Caco-2 (cell line): ENCODE results near the gene LMBR1L. TPM values are rescaled to one million over a fixed set of nuclear protein-coding genes. Genes with fewer than 3 reads are reported as not detected.
"Not testable (repeated sequence)": the region's sequence is repeated elsewhere in the genome, so short reads cannot be mapped to it uniquely, and the experiment has no call there.

Experiments
- BruUV-seq: library from RNA; stranded (reverse); fragments of 400-500 nt; replicated peaks from 2 replicates; lab custom pipeline; 2021; lab: Mats Ljungman, UMichigan
- CTCF ChIA-PET: fragments of 300-600 bp; sonication (Branson Sonifier 250); formaldehyde crosslinking; loops from one replicate; lab custom pipeline; 2022; ENCODE audit warnings: antibody characterized with exemption; lab: Charles Lee
- POLR2A ChIA-PET: fragments of 300-600 bp; sonication (Branson Sonifier 250); formaldehyde crosslinking; loops from one replicate; lab custom pipeline; 2022; ENCODE audit warnings: antibody characterized with exemption; lab: Charles Lee
- DNase-seq, 2 experiments: peaks; one replicate each; pipeline versions ENCODE4 v3.0.0 to v3.0.0-alpha.2; 2020 to 2022
- H3K27me3 ChIP-seq: replicated peaks from 2 replicates; pipeline ENCODE4 v1.6.0; 2011; ENCODE audit warnings: low read length; ENCODE audit not compliant: control insufficient read depth, insufficient read depth
- H3K36me3 ChIP-seq: 2 replicates; pipeline ENCODE4 v1.5.1; 2011; ENCODE audit warnings: low read length; ENCODE audit not compliant: control insufficient read depth, insufficient read depth
- H3K4me1 ChIP-seq: fragments of 250-450 bp; sonication (Bioruptor Pico); 2 replicates; pipeline ENCODE4 v1.5.1; 2020; ENCODE audit warnings: mild to moderate bottlenecking
- H3K4me3 ChIP-seq: 2 replicates; pipeline ENCODE4 v1.5.1; 2011; ENCODE audit warnings: low read depth, mild to moderate bottlenecking, control low read depth, low read length
- H3K9me3 ChIP-seq: fragments of 250-450 bp; sonication (Bioruptor Pico); 2 replicates; pipeline ENCODE4 v1.5.1; 2020; ENCODE audit warnings: mild to moderate bottlenecking, moderate library complexity
- H3K27ac Mint-ChIP-seq: one replicate; pipeline ENCODE4 v1.8.0; 2022; ENCODE audit warnings: mixed read lengths; ENCODE audit not compliant: unreplicated experiment
- H3K27me3 Mint-ChIP-seq: one replicate; pipeline ENCODE4 v1.8.0; 2022; ENCODE audit warnings: mixed read lengths; ENCODE audit not compliant: insufficient read depth, unreplicated experiment
- H3K36me3 Mint-ChIP-seq: one replicate; pipeline ENCODE4 v1.8.0; 2022; ENCODE audit warnings: mild to moderate bottlenecking, mixed read lengths; ENCODE audit not compliant: insufficient read depth, unreplicated experiment
- H3K4me1 Mint-ChIP-seq: one replicate; pipeline ENCODE4 v1.8.0; 2022; ENCODE audit warnings: low read depth, mixed read lengths; ENCODE audit not compliant: unreplicated experiment
- H3K4me3 Mint-ChIP-seq: one replicate; pipeline ENCODE4 v1.8.0; 2022; ENCODE audit warnings: mild to moderate bottlenecking, moderate library complexity, mixed read lengths; ENCODE audit not compliant: unreplicated experiment
- H3K9me3 Mint-ChIP-seq: one replicate; pipeline ENCODE4 v1.8.0; 2022; ENCODE audit warnings: mixed read lengths; ENCODE audit not compliant: unreplicated experiment
- CTCF ChIP-seq, 2 experiments: fragments of 200-600 bp in 1 of 2; IDR thresholded peaks; 1 replicate in 1 of 2; 2 replicates in 1 of 2; pipeline versions ENCODE4 v1.5.1 to v1.8.0; 2011 to 2022; ENCODE audit warnings: antibody characterized with exemption in 1 of 2, control low read depth in 1 of 2, inconsistent platforms in 1 of 2, low read depth in 1 of 2, low read length in 1 of 2, mild to moderate bottlenecking in 1 of 2, moderate library complexity in 1 of 2; ENCODE audit not compliant: insufficient read depth in 1 of 2, severe bottlenecking in 1 of 2, unreplicated experiment in 1 of 2
- intact Hi-C: fragments of 100-400 bp; cut with micrococcal nuclease; formaldehyde crosslinking; loops from one replicate; pipeline ENCODE4 v1.10.0; 2022; ENCODE audit not compliant: unreplicated experiment
- total RNA-seq: library from RNA; stranded (reverse); gene quantifications from 2 replicates; pipeline ENCODE4 v1.2.3, GENCODE V29; 2022

The LMBR1L gene
- total RNA-seq, 1 experiment from 2014 or later: 43.1 TPM

GRCh38 chr12:49138999-49139398, 28.4 kb upstream of the LMBR1L start:
- no peaks in the 10 kb centered on the region for H3K9me3 ChIP-seq
- no peaks in the 10 kb centered on the region for H3K27me3 ChIP-seq
- H3K36me3 ChIP-seq: no peaks in the 10 kb centered on the region
- intact Hi-C loops: no loop called here
- no TSS peak for BruUV-seq
- DNase-seq: no peak
- ChIA-PET POLR2A (no interaction called here), CTCF (no interaction called here)
- Mint-ChIP-seq H3K4me3 (no peak overlapping the region), H3K4me1 (no peaks in the 10 kb centered on the region), H3K36me3 (peaks cover 5% of the 10 kb centered on the region), H3K27me3 (no peaks in the 10 kb centered on the region), H3K27ac (no peak overlapping the region), H3K9me3 (no peaks in the 10 kb centered on the region)
- H3K4me3 ChIP-seq: no peak overlapping the region
- no peaks in the 10 kb centered on the region for H3K4me1 ChIP-seq
- TF ChIP-seq CTCF (IDR thresholded peaks at IDR 0.05; ENCODE audit: insufficient read depth in 1 of 2, low read depth in 1 of 2, low read length in 1 of 2, severe bottlenecking in 1 of 2, unreplicated experiment in 1 of 2): no peak

DNA sequence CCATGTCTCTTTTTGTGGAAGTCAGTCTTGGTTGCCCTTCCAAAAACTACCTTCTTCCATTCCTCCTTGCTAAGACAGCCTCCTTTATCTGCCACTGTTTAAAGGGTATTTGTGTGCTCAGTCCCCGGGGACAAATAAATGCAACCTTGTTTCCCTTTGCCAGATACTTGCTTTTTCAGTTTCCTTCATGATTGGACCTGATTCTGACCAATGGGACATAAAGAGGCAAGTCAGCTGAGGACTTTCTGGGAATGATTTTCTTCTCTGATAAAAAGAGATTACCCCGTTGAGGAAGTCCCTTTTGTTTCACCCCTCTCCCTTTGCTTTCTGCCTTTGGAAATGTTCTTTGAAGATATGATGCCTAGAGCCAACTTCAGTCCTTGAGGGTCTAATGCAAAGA, 27.9 kb upstream of the LMBR1L start:
- no peaks in the 10 kb centered on the region for H3K36me3 ChIP-seq
- no peaks in the 10 kb centered on the region for H3K9me3 Mint-ChIP-seq
- intact Hi-C loops: no loop called here
- H3K27ac Mint-ChIP-seq: no peak overlapping the region
- CTCF ChIA-PET: no interaction called here
- no peaks in the 10 kb centered on the region for H3K27me3 ChIP-seq
- H3K36me3 Mint-ChIP-seq: peaks cover 5% of the 10 kb centered on the region
- no peaks in the 10 kb centered on the region for H3K4me1 Mint-ChIP-seq
- POLR2A ChIA-PET: no interaction called here
- no peak overlapping the region for H3K4me3 Mint-ChIP-seq
- H3K27me3 Mint-ChIP-seq: no peaks in the 10 kb centered on the region
- no peak overlapping the region for H3K4me3 ChIP-seq
- no peaks in the 10 kb centered on the region for H3K9me3 ChIP-seq
- BruUV-seq: no TSS peak
- no peaks in the 10 kb centered on the region for H3K4me1 ChIP-seq
- DNase-seq: no peak
- TF ChIP-seq CTCF (IDR thresholded peaks at IDR 0.05; ENCODE audit: insufficient read depth in 1 of 2, low read depth in 1 of 2, low read length in 1 of 2, severe bottlenecking in 1 of 2, unreplicated experiment in 1 of 2): no peak

- no peaks in the 10 kb centered on the region for H3K27me3 Mint-ChIP-seq
- Histone ChIP-seq H3K9me3 (no peaks in the 10 kb centered on the region), H3K27me3 (no peaks in the 10 kb centered on the region), H3K36me3 (no peaks in the 10 kb centered on the region), H3K4me3 (no peak overlapping the region), H3K4me1 (peaks cover 5% of the 10 kb centered on the region)
- H3K4me1 Mint-ChIP-seq: peaks cover under 1% of the 10 kb centered on the region
- no peak for DNase-seq
- ChIA-PET POLR2A (interaction anchor here (0.6 kb wide), 1 partner anchor 991 kb away, joined by 6 read pairs; no protein-coding TSS in a partner anchor), CTCF (no interaction called here)
- no peak overlapping the region for H3K4me3 Mint-ChIP-seq
- no peaks in the 10 kb centered on the region for H3K9me3 Mint-ChIP-seq
- TF ChIP-seq CTCF (IDR thresholded peaks at IDR 0.05; ENCODE audit: insufficient read depth in 1 of 2, low read depth in 1 of 2, low read length in 1 of 2, severe bottlenecking in 1 of 2, unreplicated experiment in 1 of 2): no peak
- intact Hi-C loops: no loop called here
- peaks cover 5% of the 10 kb centered on the region for H3K36me3 Mint-ChIP-seq
- BruUV-seq: no TSS peak
- no peak overlapping the region for H3K27ac Mint-ChIP-seq
These were observed 26.8 kb upstream of the LMBR1L start for GRCh38 chr12:49137476-49137875.

- H3K9me3 Mint-ChIP-seq, H3K4me1 ChIP-seq, H3K27me3 ChIP-seq, H3K36me3 Mint-ChIP-seq, DNase-seq, H3K9me3 ChIP-seq, H3K4me3 ChIP-seq, intact Hi-C loops, H3K36me3 ChIP-seq, BruUV-seq, CTCF ChIA-PET, H3K4me1 Mint-ChIP-seq, H3K4me3 Mint-ChIP-seq, H3K27ac Mint-ChIP-seq, H3K27me3 Mint-ChIP-seq: not testable (repeated sequence)
- POLR2A ChIA-PET: interaction anchor here (0.6 kb wide), 1 partner anchor 992 kb away, joined by 6 read pairs; no protein-coding TSS in a partner anchor
These were observed 26.4 kb upstream of the LMBR1L start for GRCh38 chr12:49136997-49137396.
